ENCODE results near the gene MARCHF4.
A peak's percentile ranks its signal among the peaks of the same experiment; 100 is the strongest.
"Not testable (repeated sequence)": the region's sequence is repeated elsewhere in the genome, so short reads cannot be mapped to it uniquely, and the experiment has no call there.

The MARCHF4 gene

GRCh38 chr2:216391401-216391800, 19.1 kb upstream of the MARCHF4 start:
- DNase-seq: peak; percentile 71

- DNase-seq: no peak
Measured at GRCh38 chr2:216389570-216389969, 17.3 kb upstream of the MARCHF4 start.

DNA sequence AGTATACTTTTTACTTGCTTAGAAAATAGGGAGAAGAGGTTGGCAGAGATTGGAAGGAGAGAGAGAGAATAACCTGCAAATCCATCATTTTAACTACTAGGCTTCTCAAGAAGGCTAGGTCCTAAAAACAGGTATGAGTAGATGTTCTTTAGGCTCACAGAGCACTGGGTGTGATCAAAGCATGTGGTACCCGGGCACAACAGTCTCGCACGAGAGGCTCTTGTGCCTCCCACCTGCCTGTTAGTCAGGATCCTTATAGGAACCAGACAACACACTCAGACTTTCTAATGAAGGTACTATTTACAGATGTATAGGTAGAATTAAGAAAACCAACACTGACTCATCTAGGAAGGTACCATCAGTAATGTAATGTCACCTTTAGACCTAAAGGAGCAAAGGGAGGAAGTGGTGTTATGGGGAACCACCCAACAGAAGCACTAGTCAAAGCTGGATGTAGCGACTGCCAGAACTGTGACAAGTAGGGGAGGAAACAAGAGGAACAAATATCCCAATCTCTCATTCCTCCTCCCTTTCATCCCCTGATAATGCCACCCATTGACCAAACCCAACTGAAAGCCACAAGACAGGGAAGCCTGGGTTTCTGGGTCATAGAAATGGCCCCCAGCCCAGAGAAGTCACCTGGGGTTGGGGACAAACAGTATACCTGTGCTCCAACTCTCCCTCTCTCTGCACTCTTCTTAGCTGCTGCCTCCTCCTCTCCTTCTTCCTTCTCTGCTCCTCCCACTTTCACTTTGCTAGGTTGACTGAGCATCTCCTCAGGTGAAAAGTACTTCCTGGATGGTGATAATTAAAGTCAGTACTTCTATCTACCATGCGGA, 16.0 kb upstream of the MARCHF4 start:
- DNase-seq: no peak

DNA sequence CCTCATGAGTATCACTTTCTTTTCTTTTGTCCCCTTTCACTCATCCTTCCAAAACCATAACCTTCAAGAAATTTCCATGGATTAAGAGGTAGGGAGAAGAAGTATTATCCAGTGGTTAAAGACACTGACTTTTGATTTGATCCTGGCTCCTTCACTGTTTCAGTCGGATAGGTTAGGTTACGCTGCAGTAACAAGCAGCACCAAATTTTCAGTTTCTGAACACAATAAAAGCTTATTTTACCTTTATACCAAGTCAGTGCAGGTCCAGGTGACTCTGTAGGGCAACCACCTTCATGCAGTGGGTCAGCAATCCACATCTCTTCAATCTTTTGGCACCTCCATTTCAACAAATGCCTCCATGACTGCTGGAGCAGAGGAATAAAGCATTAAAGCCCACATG, 15.0 kb upstream of the MARCHF4 start:
- DNase-seq: no peak

DNA sequence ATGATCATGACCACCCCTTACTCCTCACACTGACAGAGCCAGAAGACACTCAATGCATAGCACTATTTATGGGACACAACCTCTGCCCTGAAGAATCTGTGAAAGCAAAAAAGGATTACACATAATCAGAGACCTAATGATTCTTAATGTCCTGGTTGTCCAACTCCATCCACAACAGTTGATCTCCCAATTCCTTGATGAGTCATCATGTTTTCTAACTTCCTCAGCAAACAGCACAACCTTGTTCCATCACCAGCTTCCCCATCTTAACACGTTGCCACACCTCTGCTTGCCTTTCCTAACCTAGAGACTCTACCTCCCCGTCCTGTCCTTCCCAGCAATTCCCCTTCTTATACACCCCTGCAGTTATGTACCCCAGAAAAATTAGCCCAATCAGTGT, 13.2 kb upstream of the MARCHF4 start:
- no peak for DNase-seq

GRCh38 chr2:216384409-216384808, 12.1 kb upstream of the MARCHF4 start:
- DNase-seq: not testable (repeated sequence)

- no peak for DNase-seq
Measured at GRCh38 chr2:216379977-216380376, 7.7 kb upstream of the MARCHF4 start.

DNA sequence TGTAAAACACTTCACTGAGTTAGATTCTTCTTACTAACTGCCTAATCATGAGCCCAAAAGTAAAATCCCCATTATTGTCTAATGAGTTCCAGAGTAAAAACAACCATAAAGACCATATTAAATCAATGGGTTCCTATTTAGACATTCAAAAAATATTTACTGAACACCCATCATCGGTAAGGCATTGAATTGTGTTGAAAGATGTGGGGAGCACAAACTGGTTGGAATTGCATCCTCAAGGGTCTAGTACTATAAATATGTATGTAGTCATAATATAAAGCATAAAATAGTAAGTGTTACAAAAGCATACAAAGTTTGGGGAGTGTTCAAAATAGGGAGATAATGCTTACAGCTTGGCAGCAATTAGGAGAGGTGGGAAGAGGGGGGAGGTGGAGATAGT, 3.0 kb upstream of the MARCHF4 start:
- no peak for DNase-seq

GRCh38 chr2:216373896-216374295, 1.6 kb upstream of the MARCHF4 start:
- no peak for DNase-seq

DNA sequence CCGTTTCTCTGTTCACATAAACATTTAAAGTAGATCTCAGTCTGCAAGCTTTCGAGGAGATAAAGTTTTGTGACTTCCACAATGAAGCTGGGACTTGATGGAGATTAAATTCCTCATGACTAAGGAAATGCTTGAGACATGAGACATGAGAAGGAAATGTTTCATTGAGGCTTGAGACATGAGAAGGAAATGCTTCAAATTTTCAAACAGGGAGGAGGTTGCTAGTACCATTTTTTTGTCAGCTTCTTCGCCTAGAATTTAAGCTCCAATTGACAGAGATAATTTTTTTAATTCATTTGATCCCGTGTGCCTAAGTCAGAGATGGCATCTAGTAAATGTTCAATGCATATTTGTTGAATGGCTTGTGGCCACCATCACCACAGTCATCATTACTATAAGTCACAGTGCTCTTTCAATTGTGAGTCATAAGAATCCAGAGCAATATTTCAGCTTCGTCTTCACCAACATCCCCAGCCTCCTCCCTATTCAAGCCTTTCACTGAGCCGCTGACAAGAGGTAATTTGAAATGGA, 543 bp upstream of the MARCHF4 start:
- DNase-seq: peak; percentile 91

GRCh38 chr2:216370961-216371712, 1.1 kb downstream of the MARCHF4 start:
- peak; percentile 34 for DNase-seq

DNA sequence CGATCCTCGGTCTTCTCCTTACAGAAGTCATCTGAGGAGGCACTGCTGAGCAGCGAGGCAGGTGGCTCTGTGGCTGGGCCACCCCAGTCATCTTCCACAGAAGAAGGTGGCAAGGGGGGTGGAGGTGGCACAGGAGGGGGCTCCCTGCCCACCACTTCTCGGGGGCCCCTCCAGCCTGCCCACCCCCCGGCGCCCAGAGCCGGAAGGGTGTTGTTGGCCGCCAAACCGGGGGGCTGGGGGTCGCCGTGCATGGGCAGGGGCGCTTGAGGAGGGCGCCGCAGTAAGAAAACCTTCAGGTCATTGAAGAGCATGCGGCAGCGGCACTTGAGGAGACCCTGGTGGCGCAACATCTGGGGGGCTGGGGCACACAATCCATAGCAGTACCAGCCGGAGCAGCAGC, 2.5 kb downstream of the MARCHF4 start:
- no peak for DNase-seq

DNA sequence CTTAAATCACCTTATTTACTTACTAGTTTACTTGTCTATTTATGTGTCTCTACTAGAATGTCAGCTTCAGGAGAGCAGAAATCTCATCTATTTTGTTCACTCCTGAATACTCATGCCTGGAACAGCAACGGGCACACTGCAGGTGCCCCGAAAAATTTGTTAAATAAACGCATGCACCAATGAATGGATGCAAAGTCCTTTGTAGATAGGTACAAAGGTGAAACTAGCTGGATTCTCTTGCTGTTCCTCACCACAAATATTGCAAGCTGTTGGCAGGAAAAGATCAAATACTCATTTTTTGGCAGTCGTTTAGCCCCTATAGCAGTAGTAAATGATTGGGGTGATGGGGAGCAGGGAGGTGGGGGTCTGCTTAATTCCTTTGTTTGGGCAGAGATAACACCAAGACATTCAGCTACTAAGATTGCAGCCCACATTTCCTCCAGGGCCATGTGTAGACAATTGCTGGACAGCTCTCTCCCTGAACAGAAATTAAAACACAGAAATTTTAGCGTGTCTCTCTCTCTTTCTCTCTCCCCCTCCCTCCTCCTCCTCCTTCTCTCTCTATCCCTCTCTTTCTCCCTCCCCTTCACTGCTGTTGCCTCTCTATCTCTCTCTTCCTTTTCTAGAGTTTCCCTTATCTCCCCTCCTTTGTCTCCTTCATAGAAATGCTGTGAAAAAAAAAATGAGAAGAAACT, 5.4 kb downstream of the MARCHF4 start:
- DNase-seq: no peak

DNA sequence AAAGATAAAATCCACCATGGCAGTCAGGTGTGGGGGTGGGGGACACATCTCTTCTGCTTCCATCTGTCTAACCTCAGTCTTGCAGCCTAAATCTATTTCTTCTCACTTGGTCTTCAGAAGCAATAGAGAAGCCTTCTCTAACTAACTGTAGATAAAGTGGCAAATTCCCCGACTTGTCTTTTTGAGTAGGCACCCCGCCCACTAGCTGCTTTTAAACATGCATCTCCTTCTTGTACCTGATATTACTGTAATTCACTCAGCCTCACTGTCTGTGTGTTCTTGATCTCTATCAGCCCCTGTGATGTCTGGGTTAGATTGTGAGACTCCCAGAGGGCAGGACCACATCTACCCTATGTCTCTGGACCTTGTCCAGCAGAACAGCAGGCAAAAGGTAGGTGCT, 6.8 kb downstream of the MARCHF4 start:
- no peak for DNase-seq

GRCh38 chr2:216363221-216363620, 9.1 kb downstream of the MARCHF4 start:
- DNase-seq: no peak

DNA sequence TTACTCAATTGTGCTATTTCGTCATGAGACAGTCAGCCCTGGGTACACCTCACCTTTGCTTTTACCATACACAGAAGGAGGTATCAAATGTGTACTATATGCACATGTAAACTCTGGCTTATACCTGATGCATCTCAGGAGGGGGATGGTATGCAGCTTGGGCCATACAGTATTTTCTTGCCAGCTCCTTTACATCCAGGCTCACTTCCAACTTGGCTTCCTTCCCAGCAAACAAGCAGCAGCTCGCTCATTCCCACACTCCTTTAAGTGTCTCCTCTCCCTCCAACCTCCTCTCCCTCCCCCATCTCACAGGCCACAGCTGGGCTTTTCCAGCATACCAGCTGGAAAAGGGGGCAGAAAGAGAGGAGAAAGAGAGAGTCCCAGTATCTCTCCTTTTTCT, 9.6 kb downstream of the MARCHF4 start:
- peak; percentile 83 for DNase-seq

GRCh38 chr2:216355711-216356110, 16.6 kb downstream of the MARCHF4 start:
- no peak for DNase-seq

- DNase-seq: no peak
Measured at GRCh38 chr2:216354306-216354705, 18.0 kb downstream of the MARCHF4 start.

GRCh38 chr2:216352653-216353270, 19.5 kb downstream of the MARCHF4 start:
- DNase-seq: no peak

DNA sequence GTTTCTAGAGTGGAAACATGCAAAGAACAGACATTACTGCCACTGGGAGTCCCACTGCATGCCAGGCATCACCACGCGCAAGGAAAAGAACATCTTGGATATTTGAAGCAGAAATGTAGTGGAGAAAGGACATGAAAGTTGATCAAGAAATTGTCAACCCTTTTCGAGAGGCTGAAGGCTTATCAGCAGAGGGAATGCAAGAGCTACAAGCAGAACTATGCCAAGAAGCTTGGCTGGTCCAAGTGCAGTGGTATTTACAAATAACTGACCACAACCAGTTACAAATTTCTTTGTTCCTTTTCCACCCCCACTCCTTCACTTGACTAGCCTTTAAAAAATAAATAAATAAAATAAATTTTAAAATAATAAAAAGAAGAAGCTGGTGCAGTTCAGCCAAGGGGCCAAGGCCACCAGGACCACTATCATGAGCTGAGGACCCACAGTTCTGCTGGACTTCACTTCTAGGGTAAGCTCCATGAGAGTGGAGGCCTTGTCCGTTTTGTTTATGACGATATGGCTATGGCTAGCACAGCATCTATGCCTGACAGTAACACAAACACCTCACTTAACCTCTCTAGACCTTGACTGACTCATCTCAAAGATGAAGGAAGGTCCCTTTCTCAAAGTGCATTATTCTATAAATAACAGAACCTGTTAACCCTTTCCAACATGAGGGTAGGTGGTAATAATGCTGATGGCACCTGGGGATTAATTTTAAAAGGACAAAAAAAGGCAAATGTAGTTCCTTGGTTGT, 20.9 kb downstream of the MARCHF4 start:
- no peak for DNase-seq

- peak; percentile 76 for DNase-seq
Measured at GRCh38 chr2:216350214-216350791, 22.0 kb downstream of the MARCHF4 start.

DNA sequence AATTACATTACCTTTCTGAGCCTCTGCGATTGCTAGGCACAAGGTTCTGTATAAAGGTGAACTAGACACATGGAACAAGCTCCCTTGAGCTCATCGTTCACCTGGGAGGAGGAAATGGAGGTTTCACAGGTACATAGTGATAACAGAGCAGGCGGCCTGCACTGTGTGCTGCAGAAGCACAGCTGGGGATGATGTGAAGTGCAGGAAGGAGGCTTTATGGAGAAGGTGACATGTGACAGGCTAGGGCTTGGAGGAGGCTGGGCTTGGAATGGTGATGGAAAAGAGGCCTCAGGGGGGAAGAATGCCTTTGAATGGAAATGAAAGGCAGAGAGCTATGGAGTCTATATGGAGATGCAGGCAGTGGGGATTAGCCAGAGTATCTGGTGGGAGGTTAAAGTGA, 22.9 kb downstream of the MARCHF4 start:
- DNase-seq: no peak
